ENCODE data around the gene FAM3B. TPM values are rescaled to one million over a fixed set of nuclear protein-coding genes. Genes with fewer than 3 reads are reported as not detected.

Gene FAM3B
- total and polyA plus RNA-seq, 2 of the 4 experiments (the other 2 are of a cell fraction) = not detected

- intact Hi-C loops (cut with micrococcal nuclease) = no loop called here
- Histone ChIP-seq H2BK5ac (ENCODE audit: low read depth, low read length, poor library complexity, severe bottlenecking) (no peak overlapping the region), H3K23ac (ENCODE audit: low read depth, low read length) (no peak overlapping the region), H2BK120ac (ENCODE audit: low read depth, low read length) (no peak overlapping the region), H2AFZ (replicated peaks; ENCODE audit: low read length, poor library complexity) (no peak overlapping the region), H3K4me2 (ENCODE audit: low read depth, low read length) (no peak overlapping the region), H3K9ac (ENCODE audit: low read depth, low read length) (no peak overlapping the region), H3K14ac (replicated peaks; ENCODE audit: low read depth, low read length) (no peak overlapping the region), H3K56ac (ENCODE audit: extremely low read depth, insufficient read depth, low read length) (no peak overlapping the region), H2BK20ac (ENCODE audit: low read depth, low read length) (no peak overlapping the region), H3K4me1 (ENCODE audit: control insufficient read depth, insufficient read depth, low read length) (no peaks in the 10 kb centered on the region), H3K9me1 (ENCODE audit: insufficient read depth, low read length) (no peaks in the 10 kb centered on the region), H3K18ac (ENCODE audit: low read depth, low read length) (no peak overlapping the region), H4K20me1 (ENCODE audit: insufficient read depth, low read length) (no peaks in the 10 kb centered on the region), H2BK15ac (ENCODE audit: low read depth, low read length) (no peak overlapping the region), H3K79me1 (ENCODE audit: low read depth in 1 of 2, low read length in 2 of 2) (no peaks in the 10 kb centered on the region), H3K4ac (ENCODE audit: low read depth, low read length) (no peak overlapping the region), H4K5ac (ENCODE audit: low read depth, low read length) (no peak overlapping the region), H3K36me3 (ENCODE audit: control insufficient read depth, insufficient read depth, low read length) (no peaks in the 10 kb centered on the region), H2AK9ac (replicated peaks; ENCODE audit: low read depth, low read length, poor library complexity) (no peak overlapping the region), H3K9me3 (ENCODE audit: control insufficient read depth, insufficient read depth, low read length) (no peaks in the 10 kb centered on the region), H4K8ac (ENCODE audit: low read depth in 2 of 2, low read length in 2 of 2) (no peak overlapping the region), H3K27me3 (ENCODE audit: control insufficient read depth, insufficient read depth, low read length) (peaks cover 1% of the 10 kb centered on the region; the same call in 1 of the 2 replicates), H4K91ac (ENCODE audit: insufficient read depth, low read depth, low read length) (no peak overlapping the region), H2AK5ac (ENCODE audit: low read depth, low read length) (no peak overlapping the region), H3K4me3 (ENCODE audit: insufficient read depth, low read depth, low read length) (no peak overlapping the region), H3K27ac (ENCODE audit: insufficient read depth, low read length) (no peak overlapping the region)
- 84% methylated on average over 6 of the region's 10 CpGs; no CpG with 5 or more reads in 1 of the 2 experiments for WGBS, 2 experiments (ENCODE audit: extremely low coverage in 2 of 2, insufficient read length in 1 of 2)
- no peak for DNase-seq
- BruUV-seq (replicated peaks) = no TSS peak
- ChIA-PET POLR2A (ENCODE audit: unreplicated experiment) (no interaction called here), CTCF (no interaction called here)
- no peak for ATAC-seq (ENCODE audit: low read depth)
- in situ Hi-C loops (cut with MboI; ENCODE audit: low sequenced_read_pairs) = loop anchor here (10.0 kb wide), 1 partner anchor 112 kb away; no protein-coding TSS in a partner anchor
- dilution Hi-C loops (cut with HindIII; ENCODE audit: low sequenced_read_pairs, unreplicated experiment) = no loop called here
- TF ChIP-seq USF2 (IDR thresholded peaks at IDR 0.05; ENCODE audit: low read depth, low read length) = no peak
- TF ChIP-seq FOS (IDR thresholded peaks at IDR 0.05; ENCODE audit: low read depth, low read length) = no peak
- no peak for TF ChIP-seq MAFK (IDR thresholded peaks at IDR 0.05; ENCODE audit: low read depth, low read length)
- no peak for TF ChIP-seq RCOR1 (IDR thresholded peaks at IDR 0.05; ENCODE audit: insufficient replicate concordance, low read length)
- no peak for TF ChIP-seq ELK1 (IDR thresholded peaks at IDR 0.05; ENCODE audit: borderline replicate concordance, low read depth, low read length)
- TF ChIP-seq RFX5 (IDR thresholded peaks at IDR 0.05; ENCODE audit: low read depth, low read length) = no peak
- no peak for TF ChIP-seq POLR2A (IDR thresholded peaks at IDR 0.05; ENCODE audit: low read depth, low read length)
- TF ChIP-seq CHD1 (IDR thresholded peaks at IDR 0.05; ENCODE audit: low read depth, low read length) = no peak
- no peak for TF ChIP-seq RAD21 (IDR thresholded peaks at IDR 0.05; ENCODE audit: low read length)
- no peak for TF ChIP-seq BHLHE40 (IDR thresholded peaks at IDR 0.05; ENCODE audit: low read depth, low read length)
- TF ChIP-seq NFE2L2 (IDR thresholded peaks at IDR 0.05; ENCODE audit: low read depth, low read length) = no peak
- no peak for TF ChIP-seq CEBPB (IDR thresholded peaks at IDR 0.05; ENCODE audit: low read depth, low read length)
- TF ChIP-seq CTCF (conservative IDR thresholded peaks at IDR 0.05; ENCODE audit: low read depth, low read length) = no peak
- TF ChIP-seq SMC3 (IDR thresholded peaks at IDR 0.05; ENCODE audit: low read depth, low read length) = no peak
- TF ChIP-seq MAZ (IDR thresholded peaks at IDR 0.05; ENCODE audit: borderline replicate concordance, low read depth, low read length) = no peak
- TF ChIP-seq MXI1 (IDR thresholded peaks at IDR 0.05; ENCODE audit: borderline replicate concordance, low read depth, low read length) = no peak
Measured at GRCh38 chr21:41402796-41403195, 86.2 kb downstream of the FAM3B start.

All from IMR-90 (cell line).